GM06990 (cell line): Measurements from ENCODE around the gene EVA1B.

Experiments
- DNase-seq: peaks from one replicate; pipeline ENCODE4 v3.0.0-alpha.2; 2011; ENCODE audit not compliant: insufficient read length; ENCODE audit errors: extremely low read depth
- H3K27me3 ChIP-seq: replicated peaks from 2 replicates; pipeline ENCODE4 v1.6.0; 2011; ENCODE audit warnings: low read length; ENCODE audit not compliant: control insufficient read depth, insufficient read depth
- H3K36me3 ChIP-seq: 2 replicates; pipeline ENCODE4 v1.5.1; 2011; ENCODE audit warnings: low read length; ENCODE audit not compliant: control insufficient read depth, insufficient read depth
- H3K4me3 ChIP-seq: replicated peaks from 2 replicates; pipeline ENCODE4 v1.5.1; 2011; ENCODE audit warnings: low read depth, mild to moderate bottlenecking, control low read depth, low read length
- CTCF ChIP-seq: IDR thresholded peaks from 2 replicates; pipeline ENCODE4 v1.5.1; 2011; ENCODE audit warnings: low read length, control low read depth, mild to moderate bottlenecking, inconsistent platforms; ENCODE audit not compliant: insufficient read depth, poor library complexity, severe bottlenecking

Gene EVA1B

GRCh38 chr1:36337830-36338229 lies 14.4 kb upstream of the EVA1B start:
- Histone ChIP-seq H3K36me3 (peaks cover 6% of the 10 kb centered on the region), H3K4me3 (no peak overlapping the region), H3K27me3 (no peaks in the 10 kb centered on the region)
- DNase-seq = no peak
- no peak for TF ChIP-seq CTCF

- Histone ChIP-seq H3K4me3 (no peak overlapping the region), H3K36me3 (no peaks in the 10 kb centered on the region)
- no peak for TF ChIP-seq CTCF
Measured at GRCh38 chr1:36330940-36331339, 7.5 kb upstream of the EVA1B start.

GRCh38 chr1:36329817-36330216 lies 6.4 kb upstream of the EVA1B start:
- no peak for DNase-seq
- Histone ChIP-seq H3K4me3 (no peak overlapping the region), H3K27me3 (peaks cover 3% of the 10 kb centered on the region), H3K36me3 (no peaks in the 10 kb centered on the region)
- no peak for TF ChIP-seq CTCF

More at GRCh38 chr1:36330940-36331339, 7.5 kb upstream of the EVA1B start:
- peaks cover 3% of the 10 kb centered on the region for H3K27me3 ChIP-seq
- no peak for DNase-seq

GRCh38 chr1:36328713-36329112 lies 5.3 kb upstream of the EVA1B start:
- DNase-seq = no peak

GRCh38 chr1:36328088-36328480 lies 4.6 kb upstream of the EVA1B start:
- no peak for TF ChIP-seq CTCF
- H3K27me3 ChIP-seq = peaks cover 3% of the 10 kb centered on the region
- DNase-seq = no peak
- H3K36me3 ChIP-seq = no peaks in the 10 kb centered on the region
- H3K4me3 ChIP-seq = no peak overlapping the region

More at GRCh38 chr1:36328713-36329112, 5.3 kb upstream of the EVA1B start:
- no peak overlapping the region for H3K4me3 ChIP-seq
- H3K27me3 ChIP-seq = peaks cover 3% of the 10 kb centered on the region
- H3K36me3 ChIP-seq = no peaks in the 10 kb centered on the region
- no peak for TF ChIP-seq CTCF

- Histone ChIP-seq H3K4me3 (no peak overlapping the region), H3K36me3 (no peaks in the 10 kb centered on the region), H3K27me3 (peaks cover 3% of the 10 kb centered on the region)
- no peak for TF ChIP-seq CTCF
- no peak for DNase-seq
Measured at GRCh38 chr1:36327421-36328087, 4.1 kb upstream of the EVA1B start.
